ENCODE data around the gene ITPRIPL2. TPM values are rescaled to one million over a fixed set of nuclear protein-coding genes. Genes with fewer than 3 reads are reported as not detected.

ITPRIPL2 gene
- total and polyA plus RNA-seq, 10 donors = 2.2 to 41.5 (median 24.9) TPM

DNA sequence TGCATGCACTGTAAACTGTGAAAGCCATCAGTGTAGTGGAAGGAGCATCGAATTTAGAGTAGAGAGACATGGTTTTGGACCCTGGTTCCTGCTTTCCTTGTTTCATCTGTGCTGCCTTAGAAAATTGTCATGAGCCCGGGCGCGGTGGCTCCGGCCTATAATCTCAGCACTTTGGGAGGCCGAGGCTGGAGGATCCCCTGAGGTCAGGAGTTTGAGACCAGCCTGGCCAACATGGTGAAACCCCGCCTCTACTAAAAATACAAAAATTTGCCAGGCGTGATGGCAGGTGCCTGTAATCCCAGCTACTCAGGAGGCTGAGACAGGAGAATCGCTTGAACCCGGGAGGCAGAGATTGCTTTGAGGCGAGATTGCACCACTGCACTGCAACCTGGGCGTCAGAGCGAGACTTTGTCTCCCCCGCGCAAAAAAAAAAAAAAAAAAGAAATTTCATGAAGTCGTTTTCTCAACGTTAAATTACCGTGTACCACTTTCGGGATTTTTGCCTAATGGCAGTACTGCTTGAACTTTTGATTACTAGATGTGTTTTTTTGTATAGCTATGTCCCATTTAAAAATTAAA lies 45.4 kb upstream of the ITPRIPL2 start:
- WGBS, 5 donors = 31 to 49% (median 39%) methylated on average over 19 of the region's 19 CpGs
- Histone ChIP-seq H3K4me1 (peaks cover 9 to 38% (median 31%) of the 10 kb centered on the region in 6 donors), H3K9me3 (no peaks in the 10 kb centered on the region), H3K27ac (peak overlapping the region; percentile 96 to 100 (median 99)), H3K27me3 (replicated peaks in 1 of 7) (no peaks in the 10 kb centered on the region), H3K4me3 (peak overlapping the region; percentile 26 to 80 (median 60)), H3K36me3 (peaks cover 0 to 19% (median 7%) of the 10 kb centered on the region in 6 donors)
- intact Hi-C loops (cut with DNase I; ENCODE audit: low total_unique reads) = loop anchor here (10.0 kb wide), 1 partner anchor 274 kb away; the partner anchor contains the start of gene RPS15A
- peak; percentile 80 for DNase-seq
- TF ChIP-seq POLR2A (IDR thresholded peaks at IDR 0.05) (no peak), POLR2AphosphoS5 (IDR thresholded peaks at IDR 0.05) (no peak)
- TF ChIP-seq, protein P1, sequence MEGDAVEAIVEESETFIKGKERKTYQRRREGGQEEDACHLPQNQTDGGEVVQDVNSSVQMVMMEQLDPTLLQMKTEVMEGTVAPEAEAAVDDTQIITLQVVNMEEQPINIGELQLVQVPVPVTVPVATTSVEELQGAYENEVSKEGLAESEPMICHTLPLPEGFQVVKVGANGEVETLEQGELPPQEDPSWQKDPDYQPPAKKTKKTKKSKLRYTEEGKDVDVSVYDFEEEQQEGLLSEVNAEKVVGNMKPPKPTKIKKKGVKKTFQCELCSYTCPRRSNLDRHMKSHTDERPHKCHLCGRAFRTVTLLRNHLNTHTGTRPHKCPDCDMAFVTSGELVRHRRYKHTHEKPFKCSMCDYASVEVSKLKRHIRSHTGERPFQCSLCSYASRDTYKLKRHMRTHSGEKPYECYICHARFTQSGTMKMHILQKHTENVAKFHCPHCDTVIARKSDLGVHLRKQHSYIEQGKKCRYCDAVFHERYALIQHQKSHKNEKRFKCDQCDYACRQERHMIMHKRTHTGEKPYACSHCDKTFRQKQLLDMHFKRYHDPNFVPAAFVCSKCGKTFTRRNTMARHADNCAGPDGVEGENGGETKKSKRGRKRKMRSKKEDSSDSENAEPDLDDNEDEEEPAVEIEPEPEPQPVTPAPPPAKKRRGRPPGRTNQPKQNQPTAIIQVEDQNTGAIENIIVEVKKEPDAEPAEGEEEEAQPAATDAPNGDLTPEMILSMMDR (IDR thresholded peaks at IDR 0.05 in 8 of 11, conservative IDR thresholded peaks at IDR 0.05 in 3 of 11) = no peak

DNA sequence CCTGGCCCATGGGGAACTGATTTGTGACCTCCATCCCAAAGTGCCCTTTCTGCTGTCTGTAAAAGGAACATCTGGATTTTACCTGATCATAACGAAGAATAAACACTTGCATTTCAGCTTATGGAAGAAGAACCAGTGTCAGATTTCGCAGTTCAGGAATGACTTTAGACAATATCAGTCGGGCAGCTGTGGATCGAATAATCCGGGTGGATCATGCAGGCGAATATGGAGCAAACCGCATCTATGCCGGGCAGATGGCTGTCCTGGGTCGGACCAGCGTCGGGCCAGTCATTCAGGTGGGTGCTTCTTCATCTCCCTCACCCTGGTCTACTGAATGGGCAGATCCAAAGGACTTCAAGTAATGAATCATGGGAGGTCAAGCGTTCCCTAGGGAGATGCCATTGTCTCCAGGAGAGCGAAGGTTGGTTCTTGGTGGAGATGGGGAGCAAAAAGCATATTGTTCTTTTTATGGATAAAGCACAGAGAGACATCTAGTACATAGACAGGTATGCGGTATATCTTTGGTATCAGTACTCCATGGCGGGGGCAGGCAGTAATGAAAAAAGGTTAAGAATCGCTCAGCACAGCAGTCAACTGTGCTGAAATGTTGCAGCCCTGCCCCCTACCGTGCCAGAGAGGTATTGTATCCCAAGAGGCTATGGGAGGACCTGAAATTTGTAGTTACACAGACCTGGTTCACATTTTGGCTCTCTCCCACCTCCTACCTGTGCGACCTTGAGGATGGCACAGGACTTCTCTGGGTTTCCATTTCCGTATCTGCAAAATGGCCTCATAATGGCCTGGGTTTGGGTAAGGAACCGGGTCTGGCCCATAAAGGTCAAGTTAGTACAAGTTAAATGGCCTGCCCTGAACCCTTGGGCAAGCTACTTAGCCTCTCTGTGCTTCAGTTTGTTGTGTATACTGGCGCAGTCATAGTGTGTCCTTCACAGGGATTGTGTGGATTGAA lies 41.7 kb upstream of the ITPRIPL2 start:
- DNase-seq = no peak
- H3K4me3 ChIP-seq = no peak overlapping the region
- peak overlapping the region in 3 of 8 donors; percentile 57 to 81 (median 76) for H3K27ac ChIP-seq
- peaks cover 0 to 57% (median 36%) of the 10 kb centered on the region in 6 donors for H3K36me3 ChIP-seq
- 79 to 88% (median 83%) methylated on average over 21 of the region's 21 CpGs for WGBS, 5 donors
- no peaks in the 10 kb centered on the region for H3K27me3 ChIP-seq (replicated peaks in 1 of 7)
- intact Hi-C loops (cut with DNase I; ENCODE audit: low total_unique reads) = loop anchor here (10.0 kb wide), 1 partner anchor 87 kb away; the partner anchor contains the start of gene TMC7
- no peak for TF ChIP-seq POLR2AphosphoS5 (IDR thresholded peaks at IDR 0.05)
- TF ChIP-seq, protein P1 (IDR thresholded peaks at IDR 0.05 in 8 of 11, conservative IDR thresholded peaks at IDR 0.05 in 3 of 11) = peak in 10 of 11 experiments; percentile 27 to 80 (median 68)
- H3K4me1 ChIP-seq = peaks cover 9 to 38% (median 27%) of the 10 kb centered on the region in 6 donors
- H3K9me3 ChIP-seq = no peaks in the 10 kb centered on the region

DNA sequence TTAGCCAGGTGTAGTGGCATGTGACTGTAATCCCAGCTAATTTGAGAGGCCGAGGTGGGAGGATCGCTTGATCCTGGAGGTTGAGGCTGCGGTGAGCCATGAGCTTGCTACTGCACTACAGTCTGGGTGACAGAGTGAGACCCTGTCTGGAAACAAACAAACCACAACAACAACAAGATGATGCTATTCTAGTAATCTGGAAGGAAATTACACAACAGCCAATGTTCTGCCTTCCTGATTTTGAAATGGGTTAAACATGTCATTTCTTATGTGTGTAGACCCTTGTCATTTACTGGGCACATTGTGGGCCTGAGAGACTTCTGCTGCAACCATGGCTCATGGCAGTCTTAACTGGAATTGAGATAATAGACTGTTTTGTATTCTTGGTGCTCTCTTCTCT lies 40.4 kb upstream of the ITPRIPL2 start:
- Histone ChIP-seq H3K4me3 (no peak overlapping the region), H3K36me3 (peaks cover 0 to 70% (median 45%) of the 10 kb centered on the region in 6 donors), H3K27me3 (replicated peaks in 1 of 7) (no peaks in the 10 kb centered on the region), H3K27ac (peak overlapping the region in 5 of 8 donors; percentile 14 to 81 (median 57)), H3K9me3 (no peaks in the 10 kb centered on the region), H3K4me1 (peaks cover 6 to 33% (median 18%) of the 10 kb centered on the region in 6 donors)
- WGBS, 5 donors = 70 to 94% (median 77%) methylated on average over 3 of the region's 3 CpGs
- TF ChIP-seq, protein P1 (IDR thresholded peaks at IDR 0.05 in 8 of 11, conservative IDR thresholded peaks at IDR 0.05 in 3 of 11) = no peak
- TF ChIP-seq POLR2AphosphoS5 (IDR thresholded peaks at IDR 0.05) = no peak
- no peak for TF ChIP-seq POLR2A (IDR thresholded peaks at IDR 0.05)
- DNase-seq = no peak
- intact Hi-C loops (cut with DNase I; ENCODE audit: low total_unique reads) = loop anchor here (10.0 kb wide), 1 partner anchor 89 kb away; the partner anchor contains the start of gene TMC7

All from spleen (tissue), 11 donors.